ENCODE results near the gene DCTN4.

DCTN4 gene

DNA sequence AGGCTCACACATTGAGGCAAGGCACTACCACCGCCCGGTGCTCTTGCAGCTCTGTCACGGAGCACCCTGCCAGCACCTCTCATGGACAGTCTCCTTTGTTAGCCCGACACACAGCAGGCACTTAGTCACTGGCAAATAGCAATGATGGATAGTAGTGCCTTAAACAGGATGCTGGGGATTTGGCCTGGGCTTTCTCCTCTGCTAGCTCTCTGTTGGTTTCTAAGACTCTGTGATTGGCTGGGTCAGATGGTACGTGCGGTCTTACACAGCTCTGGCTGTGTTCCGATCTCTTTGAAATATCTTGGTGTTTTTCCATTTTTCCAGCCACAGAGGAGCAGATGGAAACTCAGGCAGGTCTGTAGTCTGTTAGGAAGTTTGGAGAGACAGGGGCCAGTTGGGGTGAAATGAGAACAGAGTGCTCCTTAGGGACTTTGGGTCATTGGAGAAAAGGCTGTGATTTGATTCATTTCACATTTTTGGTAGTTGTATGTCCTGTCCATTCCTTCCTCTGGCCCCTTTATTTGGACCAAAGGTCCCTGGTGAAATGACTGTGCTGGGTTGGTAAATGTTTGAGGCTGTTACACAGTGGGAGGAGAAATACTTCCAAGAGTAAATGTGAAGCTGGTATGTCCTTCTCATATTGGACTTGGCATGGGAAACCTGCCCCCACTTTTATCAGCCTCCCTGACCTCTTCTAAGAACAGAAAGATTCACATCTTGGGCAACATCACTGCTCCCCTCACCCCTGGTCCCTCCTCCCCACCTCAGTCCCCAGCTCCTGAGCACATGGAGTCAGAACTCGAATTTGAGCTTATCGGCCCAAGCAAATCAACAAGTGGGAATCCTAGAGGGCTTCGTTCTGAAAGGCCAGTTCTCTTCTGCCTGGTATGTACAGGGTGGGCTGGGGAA lies 23.1 kb upstream of the DCTN4 start:
- peaks cover 4% of the 10 kb centered on the region for H3K9me3 Mint-ChIP-seq
- H3K27ac Mint-ChIP-seq, result peak overlapping the region; percentile 95
- DNase-seq (ENCODE audit: low spot score in 2 of 2) (no peak), ATAC-seq (no peak)
- no peaks in the 10 kb centered on the region for H3K36me3 Mint-ChIP-seq
- H3K4me3 Mint-ChIP-seq, result no peak overlapping the region
- H3K4me1 Mint-ChIP-seq, result peaks cover 79% of the 10 kb centered on the region

DNA sequence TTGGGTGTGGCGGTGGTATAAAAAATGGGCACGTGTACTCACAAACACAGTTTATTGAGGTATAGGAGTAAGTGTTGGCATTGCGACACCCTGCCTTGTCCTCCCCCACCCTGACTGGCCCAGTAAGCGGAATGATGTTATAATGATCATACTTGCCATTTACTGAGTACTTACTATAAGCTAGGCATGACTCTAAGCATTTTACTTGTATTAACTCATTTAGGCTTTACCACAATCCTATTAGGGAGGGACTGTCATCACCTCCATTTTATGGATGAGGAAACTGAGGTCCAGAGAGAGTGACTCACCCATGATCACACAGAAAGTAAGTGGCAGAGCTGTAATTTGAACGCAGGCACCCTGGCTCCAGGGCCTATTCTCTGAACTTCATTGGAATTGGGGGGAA lies 22.0 kb upstream of the DCTN4 start:
- H3K4me3 Mint-ChIP-seq, result peak overlapping the region; percentile 95

DNA sequence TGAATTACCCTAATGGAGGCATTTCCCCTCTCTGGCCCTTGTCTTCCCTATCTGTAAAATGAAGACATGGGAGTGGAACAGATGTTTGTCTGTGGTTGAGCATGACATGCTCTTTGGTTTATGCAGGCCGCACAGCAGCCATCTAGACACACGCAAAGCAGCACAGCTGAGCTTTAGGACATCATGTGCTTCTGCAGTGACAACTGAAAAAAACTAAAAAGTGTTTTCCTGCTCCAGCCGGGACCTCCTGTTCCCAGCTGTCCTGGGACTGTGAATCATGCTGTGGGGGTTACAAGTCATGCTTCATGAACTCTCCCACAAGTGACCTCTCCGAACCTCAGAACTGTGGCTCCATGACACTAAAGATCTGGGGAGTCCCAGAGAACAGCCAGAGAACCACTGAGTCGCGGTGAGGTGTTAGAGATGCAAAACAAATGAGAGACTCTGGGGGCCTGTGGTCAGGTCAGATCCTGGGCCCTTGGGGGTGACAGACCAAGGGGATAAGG lies 21.4 kb upstream of the DCTN4 start:
- ATAC-seq (peak; percentile 67), DNase-seq (ENCODE audit: low spot score in 2 of 2) (peak in 1 of 2 donors; percentile 62)
- Mint-ChIP-seq H3K4me1 (peaks cover 69% of the 10 kb centered on the region), H3K9me3 (no peaks in the 10 kb centered on the region), H3K4me3 (peak overlapping the region; percentile 95), H3K36me3 (no peaks in the 10 kb centered on the region), H3K27ac (peak overlapping the region; percentile 95)

More for the DNA sequence above, 22.0 kb upstream of the DCTN4 start:
- peak overlapping the region; percentile 95 for H3K27ac Mint-ChIP-seq
- no peaks in the 10 kb centered on the region for H3K36me3 Mint-ChIP-seq
- H3K9me3 Mint-ChIP-seq, result peaks cover under 1% of the 10 kb centered on the region
- DNase-seq (ENCODE audit: low spot score in 2 of 2) (no peak), ATAC-seq (no peak)
- peaks cover 71% of the 10 kb centered on the region for H3K4me1 Mint-ChIP-seq

DNA sequence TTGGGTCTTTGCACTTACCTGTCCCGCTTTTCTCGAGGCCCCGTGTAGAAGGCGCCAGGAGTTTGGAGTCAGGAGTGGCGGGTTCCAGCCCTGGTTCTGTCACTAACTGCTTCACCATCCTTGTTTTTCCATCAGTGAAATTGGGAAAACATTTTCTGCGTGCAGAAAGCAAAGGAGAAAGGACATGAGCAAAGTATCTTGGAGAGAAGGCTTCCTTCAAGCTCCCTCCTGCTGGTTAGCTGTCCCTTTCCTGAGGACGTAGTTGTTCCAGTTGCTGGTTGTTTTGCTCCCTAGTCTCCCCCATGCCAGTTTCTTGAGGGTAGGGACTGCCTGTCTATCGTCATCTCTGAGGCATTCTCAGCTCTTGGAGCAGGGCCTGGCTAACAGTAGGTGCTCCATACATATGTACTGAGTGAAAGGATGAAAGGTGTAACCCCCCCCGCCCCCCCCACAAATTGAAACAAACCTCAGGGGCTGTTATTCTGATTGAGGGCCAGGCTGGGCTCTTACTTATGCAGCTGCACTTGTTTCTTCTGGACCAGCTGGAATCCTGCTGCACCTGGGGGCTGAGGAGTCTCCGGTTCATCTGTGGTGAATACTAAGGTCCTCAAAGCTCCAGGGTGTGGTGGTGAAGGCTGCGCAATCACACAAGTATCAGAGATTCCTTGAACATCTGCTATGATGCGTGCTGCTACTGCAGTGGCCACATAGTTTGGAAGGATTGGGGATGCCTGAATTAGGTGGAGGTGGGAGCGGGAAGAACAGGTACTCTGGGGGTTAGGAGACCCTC lies 20.8 kb upstream of the DCTN4 start:
- Mint-ChIP-seq H3K36me3 (no peaks in the 10 kb centered on the region), H3K4me1 (peaks cover 64% of the 10 kb centered on the region), H3K9me3 (no peaks in the 10 kb centered on the region), H3K4me3 (peak overlapping the region; percentile 95), H3K27ac (peak overlapping the region; percentile 95)
- ATAC-seq, result no peak
- DNase-seq (ENCODE audit: low spot score in 2 of 2), result no peak

DNA sequence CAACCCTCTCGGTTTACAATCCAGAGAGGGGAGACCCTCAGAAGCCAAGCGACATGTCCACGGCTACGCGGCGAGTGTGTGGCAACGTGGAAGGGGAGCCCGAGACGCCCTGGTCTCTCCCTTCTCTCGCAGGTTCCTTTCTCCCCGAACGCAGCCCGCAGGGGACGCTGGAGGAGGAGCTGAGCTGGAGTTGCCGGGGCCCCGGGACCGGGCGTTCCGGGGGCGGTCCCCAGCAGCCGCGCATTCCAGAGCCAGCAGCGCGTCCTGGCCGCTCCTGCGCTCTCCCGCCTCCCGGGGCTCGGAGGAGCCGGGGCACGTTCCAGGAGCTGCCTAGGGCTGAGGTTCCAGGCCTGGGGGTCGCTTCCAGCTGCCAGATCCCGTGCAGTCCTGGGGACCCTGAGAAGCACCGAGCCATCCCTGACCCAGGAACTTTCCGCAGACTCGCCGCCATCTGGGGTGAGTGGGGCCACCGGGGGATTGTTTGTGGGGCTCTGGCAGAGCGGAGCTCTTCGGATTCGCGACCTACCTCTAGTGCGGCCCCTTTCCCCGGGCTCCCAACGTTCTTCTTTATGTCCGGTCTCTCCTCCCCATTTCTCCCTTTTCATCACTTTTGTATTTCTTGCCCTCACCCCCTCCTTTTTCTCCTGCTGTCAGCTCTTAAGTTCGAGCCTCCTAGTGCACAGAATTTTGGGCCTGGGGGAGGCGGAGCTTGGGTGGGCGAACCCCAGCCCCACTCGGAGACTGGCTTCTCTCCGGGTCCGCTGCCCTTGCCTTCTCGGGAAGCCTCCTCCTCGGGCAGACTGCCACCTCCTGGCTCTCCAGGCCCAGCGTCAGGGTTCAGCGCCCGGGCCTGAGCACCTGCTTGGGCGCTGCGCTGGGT lies 19.9 kb upstream of the DCTN4 start, which contains the start of gene SMIM3:
Gene SMIM3, plus strand, starts transcription at position 241 of the 880 bp plus-strand sequence. CDS start 16,684 bp downstream, outside the sequence.
- ATAC-seq (peak; percentile 64), DNase-seq (ENCODE audit: low spot score in 2 of 2) (peak; percentile 41 to 73)
- Mint-ChIP-seq H3K9me3 (no peaks in the 10 kb centered on the region), H3K4me3 (peak within 1 kb of the TSS; percentile 95), H3K4me1 (peaks cover 57% of the 10 kb centered on the region), H3K27ac (peak within 1 kb of the TSS; percentile 95), H3K36me3 (no peaks in the 10 kb centered on the region)

DNA sequence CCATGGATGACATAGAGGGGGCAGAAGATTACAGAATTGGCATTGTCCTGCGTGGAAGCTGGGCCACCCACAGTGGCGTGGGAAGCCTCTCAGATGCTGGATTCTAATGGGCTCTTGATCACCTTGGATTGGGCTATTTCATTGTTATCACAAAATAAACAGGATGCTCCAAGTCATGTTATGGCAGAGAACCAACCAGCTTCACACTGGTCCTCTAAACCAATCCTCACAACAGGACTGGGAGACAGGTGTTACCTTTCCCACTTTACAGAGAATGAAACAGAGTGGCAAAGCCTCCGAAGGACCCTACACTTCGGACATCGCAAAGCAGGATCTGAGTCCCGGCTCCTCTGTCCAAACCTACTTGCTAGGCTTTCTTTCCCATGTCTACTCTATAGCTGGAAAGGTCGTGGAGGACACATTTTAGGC lies 19.3 kb upstream of the DCTN4 start:
- Mint-ChIP-seq H3K27ac (peak overlapping the region; percentile 95), H3K4me3 (peak overlapping the region; percentile 95), H3K9me3 (no peaks in the 10 kb centered on the region), H3K36me3 (no peaks in the 10 kb centered on the region), H3K4me1 (peaks cover 50% of the 10 kb centered on the region)
- no peak for ATAC-seq
- DNase-seq (ENCODE audit: low spot score in 2 of 2), result no peak

DNA sequence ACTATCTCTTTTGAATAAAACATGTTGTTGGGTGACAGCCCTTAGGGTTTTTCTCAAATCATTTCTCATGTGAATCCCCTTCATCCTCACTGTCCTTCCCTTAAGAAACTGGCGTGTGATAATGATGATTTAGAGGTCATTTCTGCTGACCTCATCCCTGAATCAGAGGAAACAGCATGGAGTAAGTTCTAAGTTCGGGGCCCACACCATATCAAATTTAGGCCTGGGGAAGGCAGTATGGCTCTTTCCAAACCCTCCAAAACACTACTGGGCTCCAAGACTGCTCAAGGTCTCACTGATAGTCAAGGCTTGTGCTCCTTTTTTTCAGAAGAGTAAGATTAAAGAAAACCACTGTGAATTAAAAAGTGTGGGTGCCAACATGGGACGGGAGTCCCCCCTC lies 18.9 kb upstream of the DCTN4 start:
- Mint-ChIP-seq H3K27ac (peak overlapping the region; percentile 95), H3K4me3 (peak overlapping the region; percentile 95), H3K9me3 (no peaks in the 10 kb centered on the region), H3K4me1 (peaks cover 46% of the 10 kb centered on the region), H3K36me3 (no peaks in the 10 kb centered on the region)
- DNase-seq (ENCODE audit: low spot score in 2 of 2), result no peak
- no peak for ATAC-seq

DNA sequence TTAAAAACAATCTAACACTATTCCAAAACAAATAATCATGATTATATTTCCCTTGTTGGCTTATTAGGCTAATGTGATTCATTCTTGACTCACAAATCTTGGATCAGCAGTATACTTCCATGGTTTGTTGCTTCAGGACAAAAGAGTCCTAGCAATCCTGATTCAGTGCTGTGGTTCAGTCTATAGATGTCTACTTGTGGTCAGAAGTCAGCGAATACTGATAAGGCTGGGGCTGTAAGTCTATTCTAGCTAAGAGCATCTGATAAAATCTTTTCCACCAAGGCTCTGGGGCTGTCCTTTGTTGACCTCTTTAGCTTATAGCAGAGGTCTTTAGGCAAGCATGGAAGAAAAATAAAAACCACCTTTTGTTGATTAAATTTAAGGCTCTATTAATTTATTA lies 15.3 kb upstream of the DCTN4 start:
- no peak for ATAC-seq
- Mint-ChIP-seq H3K36me3 (peaks cover 4% of the 10 kb centered on the region), H3K4me3 (no peak overlapping the region), H3K9me3 (peaks cover 3% of the 10 kb centered on the region), H3K4me1 (peaks cover 17% of the 10 kb centered on the region), H3K27ac (no peak overlapping the region)
- DNase-seq (ENCODE audit: low spot score in 2 of 2), result no peak

DNA sequence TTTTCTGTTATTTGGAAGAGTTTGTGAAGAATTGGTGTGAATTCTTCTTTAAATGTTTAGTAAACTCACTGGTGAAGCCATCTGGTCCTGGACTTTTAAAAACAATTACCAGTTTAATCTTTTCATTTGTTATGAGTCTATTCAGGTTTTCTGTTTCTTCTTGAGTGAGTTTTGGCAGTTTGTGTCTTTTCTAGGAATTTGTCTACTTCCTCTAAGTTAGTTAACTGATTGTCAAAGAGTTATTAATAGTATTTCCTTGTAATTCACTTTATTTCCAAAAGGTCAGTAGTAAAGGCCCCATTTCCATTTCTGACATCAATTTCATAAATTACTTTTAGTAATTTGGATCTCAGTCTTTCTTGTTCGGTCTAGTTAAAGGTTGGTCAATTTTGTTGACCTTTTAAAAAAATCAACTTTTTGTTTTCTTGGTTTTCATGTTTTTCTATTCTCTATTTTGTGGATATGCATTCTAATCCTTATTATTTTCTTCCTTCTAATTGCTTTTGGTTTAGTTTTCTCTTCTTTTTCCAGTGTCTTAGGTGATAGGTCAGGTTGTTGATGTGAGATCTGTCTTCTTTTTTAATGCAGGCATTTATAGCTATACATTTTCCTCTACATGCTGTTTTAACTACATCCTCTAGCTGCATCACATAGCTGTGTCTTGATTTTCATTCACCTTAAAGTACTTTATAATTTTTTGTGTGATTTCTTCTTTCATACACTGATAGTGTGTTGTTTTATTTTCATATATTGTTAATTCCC lies 12.4 kb upstream of the DCTN4 start:
- Mint-ChIP-seq H3K36me3 (peaks cover 4% of the 10 kb centered on the region), H3K4me3 (no peak overlapping the region), H3K9me3 (peaks cover 3% of the 10 kb centered on the region), H3K4me1 (peaks cover 6% of the 10 kb centered on the region), H3K27ac (peak overlapping the region; percentile 11)
- ATAC-seq (no peak), DNase-seq (ENCODE audit: low spot score in 2 of 2) (no peak)

DNA sequence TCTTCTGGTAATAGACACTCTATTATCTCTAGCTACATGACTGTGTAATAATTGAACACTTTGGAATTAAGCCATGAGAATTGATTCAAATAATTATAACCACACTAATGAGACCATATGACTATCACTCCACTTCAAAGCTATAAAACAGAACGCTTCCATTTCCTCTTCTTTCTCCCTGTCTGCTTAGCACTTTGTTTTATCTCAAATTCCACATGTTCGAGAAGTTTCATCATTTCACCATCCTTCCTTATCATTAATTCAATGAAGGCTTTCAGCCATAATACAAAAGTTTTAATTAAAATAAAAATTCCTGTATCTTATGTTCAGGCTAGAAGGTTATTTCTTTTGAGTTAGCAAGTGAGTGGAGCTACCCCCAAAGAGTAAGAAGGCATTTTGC lies 7.4 kb upstream of the DCTN4 start:
- H3K4me3 Mint-ChIP-seq, result no peak overlapping the region
- DNase-seq (ENCODE audit: low spot score in 2 of 2) (no peak), ATAC-seq (no peak)
- no peak overlapping the region for H3K27ac Mint-ChIP-seq
- H3K9me3 Mint-ChIP-seq, result no peaks in the 10 kb centered on the region
- peaks cover 4% of the 10 kb centered on the region for H3K36me3 Mint-ChIP-seq
- peaks cover 2% of the 10 kb centered on the region for H3K4me1 Mint-ChIP-seq

DNA sequence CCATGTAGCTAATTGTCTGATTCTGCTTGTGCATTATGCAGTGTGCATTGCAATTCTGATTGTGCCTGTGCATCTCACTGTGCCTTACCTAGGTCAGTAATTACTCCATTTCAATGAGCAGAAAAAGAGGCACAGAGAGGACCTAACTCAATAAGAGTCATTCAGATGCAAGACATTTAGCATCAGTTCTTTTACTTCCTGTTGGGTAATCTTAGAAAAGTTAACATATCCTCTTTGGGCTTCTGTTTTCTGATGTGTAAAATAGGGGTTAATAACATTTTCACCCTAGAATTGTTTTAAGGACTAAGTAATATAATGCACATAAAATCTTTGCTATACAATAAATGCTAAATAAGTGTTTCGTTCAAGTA lies 7.0 kb upstream of the DCTN4 start:
- Mint-ChIP-seq H3K4me1 (no peaks in the 10 kb centered on the region), H3K36me3 (peaks cover 4% of the 10 kb centered on the region), H3K27ac (no peak overlapping the region), H3K9me3 (no peaks in the 10 kb centered on the region), H3K4me3 (no peak overlapping the region)
- no peak for DNase-seq (ENCODE audit: low spot score in 2 of 2)
- ATAC-seq, result no peak

DNA sequence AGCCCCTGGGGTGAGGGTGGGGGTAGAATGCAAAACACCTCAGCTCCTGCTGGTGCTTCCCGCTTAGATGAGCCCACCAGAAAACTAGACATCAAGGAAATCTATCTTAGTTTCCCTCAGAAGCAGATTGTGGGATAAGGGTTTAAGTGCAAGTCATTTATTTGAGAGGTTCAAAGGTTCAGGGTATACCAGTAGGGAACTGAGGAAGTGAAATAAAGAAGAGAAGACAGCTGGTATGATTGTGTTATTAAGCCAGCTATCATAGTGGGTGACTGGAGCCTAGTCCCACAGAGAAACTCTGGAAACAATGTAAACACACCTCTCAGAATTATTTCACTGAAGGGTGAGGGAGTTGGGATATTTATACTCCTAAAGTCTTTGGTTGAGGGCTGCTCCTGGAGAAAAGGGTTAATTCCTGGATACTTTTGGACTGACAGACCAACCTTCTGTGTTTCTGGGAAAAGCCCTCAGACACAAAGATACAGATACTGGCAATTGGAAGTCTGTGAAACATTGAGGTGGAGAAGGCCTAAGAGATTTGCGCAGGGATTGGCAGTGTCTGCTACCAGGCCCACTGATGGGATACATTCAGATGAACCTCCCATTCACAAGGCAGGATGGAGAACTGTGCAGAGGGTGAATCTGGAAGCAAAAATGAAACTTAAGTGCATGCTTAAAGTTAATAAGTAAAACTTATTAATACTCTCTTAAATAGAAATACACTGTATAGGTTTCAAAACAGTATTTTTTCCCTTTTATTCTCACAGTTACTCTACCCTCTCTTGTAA lies 6.4 kb upstream of the DCTN4 start:
- Mint-ChIP-seq H3K9me3 (no peaks in the 10 kb centered on the region), H3K4me3 (no peak overlapping the region), H3K36me3 (no peaks in the 10 kb centered on the region), H3K4me1 (no peaks in the 10 kb centered on the region), H3K27ac (no peak overlapping the region)
- ATAC-seq (no peak), DNase-seq (ENCODE audit: low spot score in 2 of 2) (no peak)

DNA sequence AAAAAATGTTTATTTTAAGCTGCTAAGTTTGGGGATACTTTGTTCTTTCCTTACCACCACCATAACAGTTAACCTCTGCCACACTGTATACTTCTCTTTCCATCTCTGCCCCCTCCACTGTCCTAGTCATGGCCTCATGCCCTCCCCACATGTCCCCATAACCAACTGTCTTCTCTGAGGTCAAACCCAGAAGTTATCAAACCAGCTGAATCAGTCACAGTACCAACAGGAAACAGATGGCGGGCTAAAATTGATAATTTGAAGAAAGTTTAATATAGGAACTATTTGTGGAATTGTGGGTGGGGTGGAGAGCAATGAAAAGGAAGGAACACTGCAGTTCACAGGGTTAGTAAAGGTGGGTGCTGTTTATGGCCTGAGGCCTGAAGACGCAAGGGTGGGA lies 5.7 kb upstream of the DCTN4 start:
- no peak for ATAC-seq
- no peak for DNase-seq (ENCODE audit: low spot score in 2 of 2)
- Mint-ChIP-seq H3K4me3 (no peak overlapping the region), H3K4me1 (peaks cover 2% of the 10 kb centered on the region), H3K27ac (no peak overlapping the region), H3K36me3 (no peaks in the 10 kb centered on the region), H3K9me3 (no peaks in the 10 kb centered on the region)

Data from stimulated activated effector memory CD8-positive, alpha-beta T cell treated with anti-CD3 and anti-CD28 coated beads, Interleukin-12 subunit alpha, Interleukin-12 subunit beta, amount 100 ng/mL, for 72 hours (primary cell).